GM21447 (cell line): ENCODE results near the gene CHAF1B.
"Not testable (repeated sequence)": the region's sequence is repeated elsewhere in the genome, so short reads cannot be mapped to it uniquely, and the experiment has no call there.

Experiments used
- ATAC-seq: cut with Tn5 transposase; IDR thresholded peaks from one replicate; pipeline ENCODE4 v1.9.1; 2021; ENCODE audit not compliant: unreplicated experiment

Gene CHAF1B

DNA sequence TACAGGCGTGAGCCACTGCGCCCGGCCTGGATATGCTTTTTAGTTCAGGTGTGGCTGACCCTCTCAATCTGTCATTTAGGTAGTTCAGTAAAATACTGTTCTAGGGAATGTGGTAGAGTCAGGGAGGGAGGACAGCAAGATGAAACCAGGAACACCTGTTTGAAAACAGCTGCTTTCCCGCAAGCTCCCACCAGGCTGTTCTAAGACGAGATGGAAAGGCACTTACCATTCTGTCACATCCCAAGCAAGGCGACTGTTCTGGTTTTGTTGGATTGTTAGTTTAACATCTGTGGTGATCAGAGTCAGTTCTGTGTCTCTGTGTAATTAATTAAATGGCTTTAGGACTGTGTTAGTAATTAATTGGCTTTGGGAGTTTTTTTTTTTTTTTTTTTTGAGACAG, 2.9 kb downstream of the CHAF1B start:
- ATAC-seq = no peak

- no peak for ATAC-seq
Observed at GRCh38 chr21:36388835-36389234, 3.6 kb downstream of the CHAF1B start.

DNA sequence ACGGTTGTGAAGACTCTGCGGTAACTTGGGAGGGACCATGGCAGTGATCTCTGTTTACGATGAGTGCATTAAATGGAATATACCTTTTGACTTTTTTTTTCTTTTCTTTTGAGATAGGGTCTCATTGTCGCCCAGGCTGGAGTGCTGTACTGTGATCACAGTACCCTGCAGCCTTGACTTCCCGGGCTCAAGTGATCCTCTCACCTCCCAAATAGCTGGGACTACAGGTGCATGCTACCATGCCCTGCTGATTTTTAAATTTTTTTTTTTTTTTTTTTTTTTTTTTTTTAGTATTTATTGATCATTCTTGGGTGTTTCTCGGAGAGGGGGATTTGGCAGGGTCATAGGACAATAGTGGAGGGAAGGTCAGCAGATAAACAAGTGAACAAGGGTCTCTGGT, 6.5 kb downstream of the CHAF1B start:
- not testable (repeated sequence) for ATAC-seq

GRCh38 chr21:36395353-36396111, 10.3 kb downstream of the CHAF1B start:
- no peak for ATAC-seq

DNA sequence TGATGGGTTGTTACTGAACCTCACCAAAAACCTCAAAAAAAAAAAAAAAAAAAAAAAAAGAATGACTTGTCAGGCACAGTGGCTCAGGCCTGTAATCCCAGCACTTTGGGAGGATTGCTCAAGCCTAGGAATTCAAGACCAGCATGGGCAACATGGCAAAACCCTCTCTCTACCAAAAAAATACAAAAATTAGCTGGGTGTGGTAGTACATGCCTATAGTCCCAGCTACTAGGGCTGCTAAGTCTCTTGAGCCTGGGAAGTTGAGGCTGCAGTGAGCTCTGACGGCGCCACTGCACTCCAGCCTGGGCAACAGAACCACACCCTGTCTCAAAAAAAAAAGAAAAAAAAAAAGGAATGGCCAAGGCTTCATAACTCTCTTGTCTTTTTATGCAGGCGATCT, 11.1 kb downstream of the CHAF1B start:
- no peak for ATAC-seq

- no peak for ATAC-seq
Observed at GRCh38 chr21:36396971-36397370, 11.8 kb downstream of the CHAF1B start.

DNA sequence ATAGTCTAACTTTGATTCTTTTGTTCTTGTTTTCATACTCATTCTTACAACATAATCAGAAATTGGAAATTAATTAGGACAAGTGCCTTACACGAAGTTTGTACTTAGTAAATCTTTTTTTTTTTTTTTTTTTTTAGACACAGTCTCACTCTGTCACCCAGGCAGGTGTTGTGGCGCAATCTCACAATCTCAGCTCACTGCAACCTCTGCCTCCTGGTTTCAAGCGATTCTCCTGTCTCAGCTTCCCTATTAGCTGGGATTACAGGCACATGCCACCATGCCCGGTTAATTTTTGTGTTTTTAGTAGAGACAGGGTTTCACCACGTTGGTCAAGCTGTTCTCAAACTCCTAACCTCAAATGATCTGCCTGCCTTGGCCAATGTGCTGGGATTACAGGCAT, 12.4 kb downstream of the CHAF1B start:
- ATAC-seq = no peak

DNA sequence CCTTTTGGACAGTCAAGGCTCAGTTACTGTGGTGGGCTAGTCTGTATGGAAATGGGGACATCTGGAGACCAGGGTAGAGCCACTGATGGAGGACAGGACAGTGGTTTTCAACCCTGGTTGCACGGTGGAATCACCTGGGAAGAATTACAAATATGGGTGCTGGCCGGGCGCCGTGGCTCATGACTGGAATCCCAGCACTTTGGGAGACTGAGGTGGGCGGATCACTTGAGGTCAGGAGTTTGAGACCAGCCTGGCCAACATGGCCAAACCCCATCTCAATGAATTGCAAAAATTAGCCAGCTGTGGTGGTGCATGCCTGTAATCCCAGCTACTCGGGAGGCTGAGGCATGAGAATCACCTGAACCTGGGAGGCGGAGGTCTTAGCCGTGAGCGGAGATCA, 14.5 kb downstream of the CHAF1B start:
- ATAC-seq = not testable (repeated sequence)

- no peak for ATAC-seq
Observed at GRCh38 chr21:36400719-36401118, 15.5 kb downstream of the CHAF1B start.

DNA sequence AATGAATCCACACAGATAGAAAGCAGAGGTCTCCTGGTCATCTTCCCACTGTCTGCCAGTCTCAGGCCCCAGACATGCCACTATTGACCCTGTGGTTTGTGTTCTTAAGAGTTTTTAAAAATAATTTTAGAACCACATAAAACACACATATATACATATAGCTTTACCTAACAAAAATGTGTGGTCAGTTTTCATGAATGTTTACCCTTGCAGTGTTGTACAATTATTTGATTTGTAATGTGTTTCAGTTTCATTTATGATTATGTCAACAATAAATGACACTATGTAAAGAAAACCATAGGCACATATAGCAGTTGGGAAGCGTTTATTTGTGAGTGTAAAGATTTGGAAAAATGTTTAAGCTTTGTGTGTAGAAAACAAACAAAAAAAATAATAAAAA, 17.1 kb downstream of the CHAF1B start:
- ATAC-seq = no peak

DNA sequence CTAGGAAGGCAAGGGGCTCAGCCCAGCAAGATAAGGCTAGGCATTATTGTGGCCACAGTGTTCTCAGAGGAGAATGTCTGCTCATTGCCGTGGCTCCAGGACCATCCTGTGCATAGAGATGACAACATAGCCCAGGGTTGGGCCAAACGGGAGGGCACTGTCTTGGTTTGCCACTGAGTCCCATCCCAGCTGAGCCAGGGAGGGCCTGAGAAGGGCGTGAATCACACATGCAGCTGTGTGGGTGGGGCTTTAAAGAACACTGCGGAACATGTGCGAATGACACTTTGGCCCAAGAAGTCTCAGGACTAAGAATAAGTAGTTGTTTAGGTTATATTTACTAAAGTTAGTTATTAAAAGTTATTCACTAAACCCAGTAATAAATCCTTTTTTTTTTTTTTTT, 18.5 kb downstream of the CHAF1B start:
- ATAC-seq = no peak

DNA sequence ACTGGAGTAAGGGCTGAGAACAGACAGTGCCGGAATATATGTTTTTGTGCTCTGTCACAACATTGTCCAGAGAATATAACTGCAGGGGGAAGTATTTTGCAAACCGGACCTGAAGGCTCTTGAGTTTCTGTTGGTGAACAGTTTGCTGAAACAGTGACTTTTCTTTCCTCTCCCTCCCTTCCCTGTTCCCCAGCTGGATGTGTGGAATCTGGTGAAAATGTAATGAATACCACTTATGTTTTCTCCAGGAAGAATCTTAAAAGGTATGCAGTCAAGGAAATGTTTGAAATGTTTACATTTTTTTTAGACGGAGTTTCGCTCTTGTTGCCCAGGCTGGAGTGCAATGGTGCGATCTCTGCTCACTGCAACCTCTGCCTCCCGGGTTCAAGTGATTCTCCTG, 23.4 kb downstream of the CHAF1B start:
- ATAC-seq = no peak

DNA sequence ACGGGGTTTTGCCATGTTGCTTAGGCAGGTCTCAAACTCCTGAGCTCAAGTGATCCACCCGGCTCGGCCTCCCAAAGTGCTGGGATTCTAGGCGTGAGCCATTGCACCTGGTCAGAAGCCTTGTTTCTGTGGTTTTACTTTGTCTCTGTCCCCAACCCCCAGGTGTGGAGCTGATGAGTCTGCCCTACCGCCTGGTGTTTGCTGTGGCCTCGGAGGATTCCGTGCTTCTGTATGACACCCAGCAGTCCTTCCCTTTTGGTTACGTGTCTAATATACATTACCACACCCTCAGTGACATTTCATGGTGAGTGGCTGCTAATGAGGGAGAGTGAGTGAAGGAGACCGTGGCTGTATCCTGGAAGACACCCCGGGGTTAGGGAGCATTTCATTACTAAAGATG, 26.1 kb downstream of the CHAF1B start:
- ATAC-seq = no peak

DNA sequence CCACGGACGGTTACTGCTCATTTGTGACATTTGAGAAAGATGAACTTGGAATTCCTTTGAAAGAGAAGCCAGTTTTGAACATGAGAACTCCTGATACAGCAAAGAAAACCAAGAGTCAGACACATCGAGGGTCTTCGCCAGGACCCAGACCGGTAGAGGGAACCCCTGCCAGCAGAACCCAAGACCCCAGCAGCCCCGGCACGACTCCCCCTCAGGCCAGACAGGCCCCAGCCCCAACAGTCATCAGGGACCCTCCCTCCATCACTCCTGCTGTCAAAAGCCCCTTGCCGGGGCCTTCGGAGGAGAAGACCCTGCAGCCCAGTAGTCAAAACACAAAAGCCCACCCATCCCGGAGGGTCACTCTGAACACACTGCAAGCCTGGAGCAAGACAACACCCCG, 27.7 kb downstream of the CHAF1B start:
- ATAC-seq = no peak

DNA sequence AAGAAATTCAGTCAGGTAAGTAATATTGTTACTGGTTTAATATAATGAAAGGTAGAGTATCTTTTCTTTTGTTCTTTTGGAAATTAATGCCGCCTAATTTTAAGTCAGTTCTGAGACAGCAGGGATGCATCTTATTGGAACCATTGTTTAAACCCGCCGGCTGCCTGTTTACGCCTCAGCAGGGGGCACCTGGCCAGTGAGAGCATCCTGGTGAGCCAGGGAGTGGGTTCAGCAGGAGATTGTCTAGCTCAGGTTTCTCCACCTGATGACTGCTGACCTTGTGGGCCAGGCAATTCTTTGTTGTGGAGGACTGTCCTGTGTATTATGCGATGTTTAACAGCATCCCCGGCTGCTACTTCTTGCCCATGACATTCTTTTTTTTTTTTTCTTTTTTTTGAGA, 30.2 kb downstream of the CHAF1B start:
- no peak for ATAC-seq

DNA sequence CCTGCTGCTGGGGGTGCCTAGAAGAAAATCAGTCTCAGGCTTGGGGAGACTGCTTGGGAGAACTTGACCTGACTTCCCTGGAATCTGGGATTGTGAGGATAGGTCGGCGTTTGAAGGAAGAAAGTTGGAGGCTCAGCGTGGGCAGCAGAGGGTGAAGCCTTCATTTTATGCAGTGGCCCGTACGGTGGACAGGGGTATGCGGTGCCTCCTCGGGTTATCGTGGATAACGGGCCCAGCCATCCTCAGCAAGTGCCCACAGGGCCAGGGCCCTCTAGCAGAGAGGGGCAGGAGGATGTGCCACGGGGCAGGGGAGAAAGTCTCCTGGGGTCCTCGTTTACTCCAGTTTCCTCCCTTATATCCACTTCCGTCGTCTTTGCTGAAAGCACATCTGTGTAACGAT, 34.0 kb downstream of the CHAF1B start:
- no peak for ATAC-seq

GRCh38 chr21:36419996-36420395, 34.8 kb downstream of the CHAF1B start:
- ATAC-seq = no peak

DNA sequence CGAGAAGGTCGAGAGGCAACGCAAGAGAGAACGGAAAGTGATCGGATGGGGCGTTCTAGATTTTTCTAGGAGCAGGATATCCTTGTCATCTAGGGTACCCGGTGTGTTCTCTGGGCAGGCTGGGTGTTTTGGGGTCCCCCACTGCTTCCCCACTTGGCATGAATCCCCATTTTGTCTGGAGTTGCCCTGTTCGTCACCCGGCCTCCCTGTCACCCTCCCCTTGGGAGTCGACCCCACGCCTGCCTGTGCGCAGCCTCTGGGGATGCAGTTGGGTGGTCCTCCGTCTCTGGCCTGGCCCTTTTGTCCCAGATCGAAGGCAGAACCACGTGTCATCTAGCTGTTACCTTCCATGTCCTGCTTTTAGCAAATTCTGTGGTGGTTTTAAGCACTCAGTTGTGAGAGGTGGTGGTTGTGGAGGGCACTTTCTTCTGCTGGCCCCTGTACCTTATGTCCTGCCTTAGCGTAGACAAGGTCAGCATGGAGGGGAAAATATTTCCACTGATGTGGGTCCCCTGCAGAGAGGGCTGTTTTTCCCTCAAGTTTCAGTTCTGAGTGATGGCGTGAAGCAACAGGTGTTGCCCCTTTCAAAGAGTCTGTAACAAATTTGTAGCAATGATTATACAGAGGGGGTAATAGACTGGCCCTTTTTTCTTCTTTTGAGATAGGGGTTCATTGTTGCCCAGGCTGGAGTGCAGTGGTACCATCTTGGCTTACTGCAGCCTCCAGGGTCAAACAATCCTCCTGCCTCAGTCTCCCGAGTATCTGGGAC, 35.6 kb downstream of the CHAF1B start:
- no peak for ATAC-seq

DNA sequence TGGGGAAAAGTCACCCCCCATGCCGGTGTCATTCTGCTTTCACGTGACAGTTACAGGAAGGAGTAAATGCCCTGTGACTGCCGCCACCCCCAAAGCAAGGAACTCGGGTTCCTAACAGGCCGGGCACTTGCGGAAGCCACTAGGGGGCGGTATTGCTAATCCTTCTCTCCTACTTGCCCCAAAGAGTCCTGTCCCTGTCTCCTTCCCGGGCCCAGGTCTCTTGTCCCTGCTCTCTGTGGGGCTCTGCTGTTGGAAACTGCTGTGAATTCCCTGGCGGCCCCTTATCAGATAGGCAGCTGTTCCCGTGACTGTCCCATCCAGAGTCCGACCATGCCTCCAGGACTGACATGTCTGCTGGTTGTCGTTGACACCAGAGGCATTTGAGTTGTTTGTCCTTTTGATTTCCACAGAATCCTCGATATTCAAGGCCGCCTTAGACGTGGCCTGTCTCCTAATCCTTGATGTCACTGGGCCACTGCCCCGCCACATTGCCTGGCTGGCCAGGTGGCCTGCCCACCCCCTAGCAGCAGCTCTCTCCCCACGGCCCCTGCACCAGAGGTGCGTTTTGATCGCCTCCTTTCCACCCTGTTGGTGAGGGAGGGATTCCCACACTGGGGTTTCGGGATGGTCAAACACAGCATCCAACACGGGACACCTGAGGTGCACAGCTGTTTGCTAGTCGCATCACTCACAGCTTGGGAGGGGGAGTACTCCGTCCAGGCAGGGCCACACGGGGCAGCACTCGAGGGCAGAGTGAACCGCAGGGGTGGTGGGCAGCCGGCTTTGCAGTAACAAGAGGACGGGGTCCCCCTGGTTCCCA, 37.3 kb downstream of the CHAF1B start:
- no peak for ATAC-seq

DNA sequence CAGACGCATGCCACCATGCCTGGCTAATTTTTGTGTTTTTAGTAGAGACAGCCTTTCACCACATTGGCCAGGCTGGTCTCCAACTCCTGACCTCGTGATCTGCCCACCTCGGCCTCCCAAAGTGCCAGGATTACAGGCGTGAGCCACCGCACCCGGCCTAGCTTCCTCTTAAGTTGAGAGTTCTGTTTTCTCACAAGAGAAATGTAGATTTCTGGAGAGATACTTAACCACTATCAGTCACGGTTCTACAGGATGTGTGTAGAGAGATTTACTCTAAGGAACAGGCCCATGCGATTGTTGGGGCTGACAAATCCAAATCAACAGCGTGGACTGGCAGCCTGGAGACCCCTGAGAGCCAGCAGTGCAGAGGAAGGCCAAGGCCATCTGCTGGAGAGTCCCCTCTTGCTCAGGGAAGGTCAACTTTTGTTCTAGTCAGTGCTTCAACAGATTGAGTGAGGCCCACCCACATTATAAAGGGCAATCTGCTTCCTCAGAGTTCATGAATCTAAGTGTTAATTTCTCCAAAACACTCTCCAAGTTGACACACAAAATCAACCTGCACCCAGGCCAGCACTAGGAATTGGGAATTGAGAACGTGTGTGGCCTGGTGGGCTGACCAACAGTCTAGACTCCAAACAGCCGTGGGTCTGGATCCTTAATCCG, 38.7 kb downstream of the CHAF1B start:
- ATAC-seq = no peak

- no peak for ATAC-seq
Observed at GRCh38 chr21:36424592-36424991, 39.4 kb downstream of the CHAF1B start.
